Measurements from ENCODE around the gene ATXN7L1. TPM values are rescaled to one million over a fixed set of nuclear protein-coding genes. Genes with fewer than 3 reads are reported as not detected.
"Not testable (repeated sequence)": the region's sequence is repeated elsewhere in the genome, so short reads cannot be mapped to it uniquely, and the experiment has no call there.

The ATXN7L1 gene
- polyA plus RNA-seq, 4 donors: 9.7 to 50.8 (median 26.7) TPM

DNA sequence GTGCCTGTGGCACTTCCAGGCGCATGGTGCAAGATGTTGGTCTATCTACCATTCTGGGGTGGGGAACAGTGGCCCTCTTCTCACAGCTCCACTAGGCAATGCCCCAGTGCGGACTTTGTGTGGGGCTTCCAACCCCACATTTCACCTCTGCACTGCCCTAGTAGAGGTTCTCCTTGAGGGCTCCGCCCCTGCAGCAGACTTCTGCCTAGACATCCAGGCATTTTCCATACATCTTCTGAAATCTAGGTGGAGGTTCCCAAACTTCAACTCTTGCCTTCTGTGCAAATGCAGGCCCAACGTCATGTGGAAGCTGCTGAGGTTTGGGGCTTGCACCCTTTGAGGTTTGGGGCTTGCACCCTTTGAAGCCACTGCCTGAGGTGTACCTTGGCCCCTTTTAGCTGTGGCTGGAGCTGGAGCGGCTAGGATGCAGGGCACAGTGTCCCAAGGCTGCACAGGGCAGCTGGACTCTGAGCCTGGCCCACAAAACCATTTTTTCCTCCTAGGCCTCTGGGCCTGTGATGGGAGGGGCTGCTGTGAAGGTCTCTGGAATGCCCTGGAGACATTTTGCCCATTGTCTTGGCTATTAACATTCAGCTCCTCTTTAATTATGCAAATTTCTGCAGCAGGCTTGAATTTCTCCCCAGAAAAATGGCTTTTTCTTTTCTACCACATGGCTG is 164.5 kb downstream of the ATXN7L1 start:
- WGBS, 3 donors: 95 to 99% (median 96%) methylated on average over 5 of the region's 5 CpGs
- DNase-seq (no peak), FAIRE-seq (no peak)
- Histone ChIP-seq H3K27ac (ENCODE audit: low read depth in 1 of 3, low read length in 2 of 3) (no peak overlapping the region), H3K36me3 (ENCODE audit: control insufficient read depth in 3 of 3, insufficient read depth in 2 of 3, low read depth in 1 of 3, low read length in 3 of 3) (peaks cover 0 to 22% (median 2%) of the 10 kb centered on the region in 3 donors), H3K4me3 (ENCODE audit: low read depth in 1 of 3, low read length in 3 of 3) (no peak overlapping the region), H3K9me3 (ENCODE audit: control insufficient read depth in 2 of 2, insufficient read depth in 1 of 2, low read depth in 1 of 2, low read length in 1 of 2) (peaks cover 3 to 33% of the 10 kb centered on the region in 2 donors), H3K4me1 (ENCODE audit: control insufficient read depth in 3 of 3, insufficient read depth in 2 of 3, low read depth in 1 of 3, low read length in 2 of 3) (no peaks in the 10 kb centered on the region), H3K27me3 (ENCODE audit: control insufficient read depth in 3 of 3, insufficient read depth in 3 of 3, low read length in 3 of 3) (no peaks in the 10 kb centered on the region)

DNA sequence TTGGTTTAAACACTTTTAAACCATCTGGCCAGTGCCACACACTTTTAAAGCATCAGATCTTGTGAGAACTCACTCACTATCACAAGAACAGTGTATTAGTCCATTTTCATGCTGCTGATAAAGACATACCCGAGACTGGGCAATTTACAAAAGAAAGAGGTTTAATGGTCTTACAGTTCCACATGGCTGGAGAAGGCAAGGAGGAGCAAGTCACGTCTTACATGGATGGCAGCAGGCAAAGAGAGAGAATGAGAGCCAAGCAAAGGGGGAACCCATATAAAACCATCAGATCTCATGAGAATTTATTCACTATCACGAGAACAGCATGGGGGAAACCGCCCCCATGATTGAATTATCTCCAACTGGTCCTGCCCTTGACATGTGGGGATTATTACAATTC is 165.7 kb downstream of the ATXN7L1 start:
- FAIRE-seq; H3K4me3 ChIP-seq (ENCODE audit: low read depth in 1 of 3, low read length in 3 of 3); H3K4me1 ChIP-seq (ENCODE audit: control insufficient read depth in 3 of 3, insufficient read depth in 2 of 3, low read depth in 1 of 3, low read length in 2 of 3); H3K27ac ChIP-seq (ENCODE audit: low read depth in 1 of 3, low read length in 2 of 3); DNase-seq; H3K27me3 ChIP-seq (ENCODE audit: control insufficient read depth in 3 of 3, insufficient read depth in 3 of 3, low read length in 3 of 3): not testable (repeated sequence)
- peaks cover 0 to 22% (median 2%) of the 10 kb centered on the region in 3 donors for H3K36me3 ChIP-seq (ENCODE audit: control insufficient read depth in 3 of 3, insufficient read depth in 2 of 3, low read depth in 1 of 3, low read length in 3 of 3)
- WGBS, 3 donors: 94 to 98% (median 97%) methylated on average over 4 of the region's 4 CpGs
- H3K9me3 ChIP-seq (ENCODE audit: control insufficient read depth in 2 of 2, insufficient read depth in 1 of 2, low read depth in 1 of 2, low read length in 1 of 2): peaks cover 3 to 33% of the 10 kb centered on the region in 2 donors

DNA sequence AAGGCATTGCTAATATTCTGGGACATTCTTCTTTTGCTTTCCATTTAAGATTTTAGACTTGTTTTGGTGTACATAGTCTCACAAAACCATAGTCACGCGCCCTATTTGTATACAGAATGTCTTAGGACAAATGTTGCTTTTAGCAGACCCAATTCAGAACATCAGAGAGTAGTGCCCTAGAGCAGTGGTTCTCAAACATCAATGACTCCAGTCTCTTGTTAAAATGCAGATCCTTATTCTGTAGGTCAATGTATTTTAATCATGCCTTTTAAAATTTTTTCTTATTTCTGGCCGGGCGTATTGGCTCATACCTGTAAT is 167.7 kb downstream of the ATXN7L1 start:
- DNase-seq: no peak
- 98 to 100% (median 99%) methylated on average over 4 of the region's 4 CpGs for WGBS, 3 donors
- FAIRE-seq: no peak

DNA sequence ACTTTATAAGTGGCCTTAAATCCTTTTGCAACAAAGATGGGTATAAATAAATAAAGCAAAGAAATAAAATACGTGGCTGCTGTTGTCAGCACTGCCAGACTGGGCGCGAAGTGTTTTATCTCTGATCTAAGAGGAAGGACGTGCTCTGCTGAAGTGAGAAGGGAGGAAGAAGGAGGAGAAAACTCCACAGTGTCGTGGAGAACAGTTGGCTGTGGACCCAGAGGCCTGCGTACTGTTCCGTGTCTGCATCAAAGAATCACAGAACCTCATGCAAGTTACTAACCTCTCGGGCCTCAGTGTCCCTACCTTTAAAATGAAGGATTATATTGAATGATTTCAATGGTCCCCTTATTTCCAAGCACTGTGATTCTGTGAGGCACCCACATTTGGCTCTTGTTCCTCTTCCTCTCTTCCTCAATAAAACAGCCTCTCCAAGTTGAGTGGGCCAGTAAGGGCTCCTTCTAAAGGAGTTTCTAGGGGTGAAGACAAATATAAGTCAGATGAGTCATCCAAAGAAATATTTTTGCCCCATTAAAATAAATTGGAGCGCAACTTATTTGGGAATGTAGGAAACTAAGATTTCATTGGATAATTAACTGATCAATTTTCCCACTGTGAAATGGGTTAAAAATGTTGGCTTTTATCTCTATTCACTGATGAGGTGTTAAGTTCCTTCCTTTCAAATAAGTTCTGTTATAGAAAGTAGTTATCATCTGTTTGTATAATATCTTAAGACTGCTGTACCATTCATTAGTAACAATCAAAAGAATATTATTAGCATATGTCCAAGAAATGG is 168.2 kb downstream of the ATXN7L1 start:
- Histone ChIP-seq H3K4me3 (ENCODE audit: low read depth in 1 of 3, low read length in 3 of 3) (no peak overlapping the region), H3K4me1 (ENCODE audit: control insufficient read depth in 3 of 3, insufficient read depth in 2 of 3, low read depth in 1 of 3, low read length in 2 of 3) (no peaks in the 10 kb centered on the region), H3K27me3 (ENCODE audit: control insufficient read depth in 3 of 3, insufficient read depth in 3 of 3, low read length in 3 of 3) (no peaks in the 10 kb centered on the region), H3K27ac (ENCODE audit: low read depth in 1 of 3, low read length in 2 of 3) (no peak overlapping the region), H3K9me3 (ENCODE audit: control insufficient read depth in 2 of 2, insufficient read depth in 1 of 2, low read depth in 1 of 2, low read length in 1 of 2) (peaks cover 3 to 24% of the 10 kb centered on the region in 2 donors), H3K36me3 (ENCODE audit: control insufficient read depth in 3 of 3, insufficient read depth in 2 of 3, low read depth in 1 of 3, low read length in 3 of 3) (peaks cover 0 to 16% (median 2%) of the 10 kb centered on the region in 3 donors)
- FAIRE-seq (no peak), DNase-seq (no peak)
- WGBS, 3 donors: 48 to 84% (median 79%) methylated on average over 9 of the region's 9 CpGs

More for the DNA sequence above, 167.7 kb downstream of the ATXN7L1 start:
- no peak overlapping the region for H3K4me3 ChIP-seq (ENCODE audit: low read depth in 1 of 3, low read length in 3 of 3)
- H3K9me3 ChIP-seq (ENCODE audit: control insufficient read depth in 2 of 2, insufficient read depth in 1 of 2, low read depth in 1 of 2, low read length in 1 of 2): peaks cover 3 to 30% of the 10 kb centered on the region in 2 donors
- H3K27ac ChIP-seq (ENCODE audit: low read depth in 1 of 3, low read length in 2 of 3): no peak overlapping the region
- H3K27me3 ChIP-seq (ENCODE audit: control insufficient read depth in 3 of 3, insufficient read depth in 3 of 3, low read length in 3 of 3): no peaks in the 10 kb centered on the region
- H3K4me1 ChIP-seq (ENCODE audit: control insufficient read depth in 3 of 3, insufficient read depth in 2 of 3, low read depth in 1 of 3, low read length in 2 of 3): no peaks in the 10 kb centered on the region
- peaks cover 0 to 22% (median 2%) of the 10 kb centered on the region in 3 donors for H3K36me3 ChIP-seq (ENCODE audit: control insufficient read depth in 3 of 3, insufficient read depth in 2 of 3, low read depth in 1 of 3, low read length in 3 of 3)

DNA sequence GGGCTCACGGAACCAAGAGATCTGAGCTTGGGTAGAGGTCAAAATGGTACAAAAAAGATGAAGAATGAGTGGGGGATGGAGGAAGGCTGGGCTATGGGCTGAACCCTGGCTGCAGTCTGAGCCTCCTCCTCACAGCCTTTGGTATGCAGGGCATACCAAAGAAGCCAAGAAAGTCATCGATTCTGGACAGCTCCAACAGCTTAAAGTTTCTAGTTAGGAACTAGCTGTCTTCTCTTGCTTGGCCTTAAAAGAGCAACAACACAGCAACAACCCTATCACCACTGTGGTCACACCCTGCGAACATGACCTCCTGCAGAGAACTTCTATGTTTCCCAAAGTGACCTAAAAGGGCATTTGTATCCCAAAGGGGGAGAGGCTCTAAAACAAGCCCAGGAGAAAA is 169.0 kb downstream of the ATXN7L1 start:
- no peaks in the 10 kb centered on the region for H3K27me3 ChIP-seq (ENCODE audit: control insufficient read depth in 3 of 3, insufficient read depth in 3 of 3, low read length in 3 of 3)
- no peaks in the 10 kb centered on the region for H3K4me1 ChIP-seq (ENCODE audit: control insufficient read depth in 3 of 3, insufficient read depth in 2 of 3, low read depth in 1 of 3, low read length in 2 of 3)
- no peak overlapping the region for H3K27ac ChIP-seq (ENCODE audit: low read depth in 1 of 3, low read length in 2 of 3)
- FAIRE-seq (no peak), DNase-seq (no peak)
- 87 to 95% (median 95%) methylated on average over 3 of the region's 3 CpGs for WGBS, 3 donors
- H3K4me3 ChIP-seq (ENCODE audit: low read depth in 1 of 3, low read length in 3 of 3): no peak overlapping the region
- H3K36me3 ChIP-seq (ENCODE audit: control insufficient read depth in 3 of 3, insufficient read depth in 2 of 3, low read depth in 1 of 3, low read length in 3 of 3): peaks cover 0 to 14% (median 2%) of the 10 kb centered on the region in 3 donors
- peaks cover 3 to 17% of the 10 kb centered on the region in 2 donors for H3K9me3 ChIP-seq (ENCODE audit: control insufficient read depth in 2 of 2, insufficient read depth in 1 of 2, low read depth in 1 of 2, low read length in 1 of 2)

DNA sequence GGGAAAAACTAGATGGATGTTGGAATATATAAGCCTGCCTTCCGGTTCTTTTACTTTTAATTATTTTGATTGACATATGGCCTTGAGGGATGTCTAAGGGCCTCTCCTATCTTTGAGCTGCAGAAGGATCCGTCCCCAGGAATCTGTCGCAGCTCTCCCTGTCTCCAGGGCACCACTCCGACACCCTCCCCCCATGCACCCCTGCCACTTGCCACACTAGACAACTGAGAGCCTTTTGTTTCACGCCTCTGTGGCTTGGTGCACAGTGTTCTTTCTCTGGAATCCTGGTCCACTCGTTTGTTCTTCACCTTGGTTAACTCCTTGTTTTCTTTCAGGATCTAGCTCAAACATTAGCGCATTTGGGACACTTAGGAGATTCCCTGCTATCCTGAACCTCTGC is 171.0 kb downstream of the ATXN7L1 start:
- Histone ChIP-seq H3K4me1 (ENCODE audit: control insufficient read depth in 3 of 3, insufficient read depth in 2 of 3, low read depth in 1 of 3, low read length in 2 of 3) (no peaks in the 10 kb centered on the region), H3K27me3 (ENCODE audit: control insufficient read depth in 3 of 3, insufficient read depth in 3 of 3, low read length in 3 of 3) (no peaks in the 10 kb centered on the region), H3K4me3 (ENCODE audit: low read depth in 1 of 3, low read length in 3 of 3) (no peak overlapping the region), H3K27ac (ENCODE audit: low read depth in 1 of 3, low read length in 2 of 3) (no peak overlapping the region), H3K9me3 (ENCODE audit: control insufficient read depth in 2 of 2, insufficient read depth in 1 of 2, low read depth in 1 of 2, low read length in 1 of 2) (no peaks in the 10 kb centered on the region), H3K36me3 (ENCODE audit: control insufficient read depth in 3 of 3, insufficient read depth in 2 of 3, low read depth in 1 of 3, low read length in 3 of 3) (peaks cover 0 to 7% (median 2%) of the 10 kb centered on the region in 3 donors)
- 79 to 94% (median 91%) methylated on average over 7 of the region's 7 CpGs for WGBS, 3 donors
- DNase-seq (no peak), FAIRE-seq (no peak)

DNA sequence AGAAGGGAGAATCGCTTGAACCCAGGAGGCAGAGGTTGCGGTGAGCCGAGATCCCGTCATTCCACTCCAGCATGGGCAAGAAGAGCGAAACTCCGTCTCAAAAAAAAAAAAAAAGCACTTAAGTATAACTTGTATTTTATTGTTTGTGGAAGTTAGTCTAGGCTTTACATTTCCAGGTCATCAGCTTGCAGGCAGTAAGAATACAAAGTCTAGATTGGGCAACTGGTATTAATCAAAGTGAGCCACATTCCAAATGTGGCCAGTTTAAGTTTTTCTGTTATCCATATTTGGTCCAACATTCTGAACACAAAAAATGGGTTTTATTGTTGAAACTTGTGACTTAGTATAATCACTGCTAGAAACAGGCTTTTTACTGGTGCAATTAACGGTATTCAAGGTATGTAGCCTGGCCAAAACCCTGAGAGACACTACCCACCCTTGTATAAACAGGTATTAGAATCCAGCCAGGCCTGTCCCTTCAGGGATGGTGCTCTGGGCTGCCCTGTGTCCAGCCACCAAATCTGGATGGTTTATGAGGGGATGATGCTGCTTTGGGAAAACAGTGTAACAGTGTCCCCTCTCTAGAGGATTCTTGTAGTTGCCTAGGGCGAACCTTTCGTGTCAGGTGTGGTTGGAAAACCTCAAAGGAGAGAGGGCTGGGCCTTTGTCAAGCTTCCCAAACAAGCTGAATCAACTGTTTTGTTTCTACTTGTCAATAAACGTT is 173.0 kb downstream of the ATXN7L1 start:
- Histone ChIP-seq H3K4me1 (ENCODE audit: control insufficient read depth in 3 of 3, insufficient read depth in 2 of 3, low read depth in 1 of 3, low read length in 2 of 3) (no peaks in the 10 kb centered on the region), H3K9me3 (ENCODE audit: control insufficient read depth in 2 of 2, insufficient read depth in 1 of 2, low read depth in 1 of 2, low read length in 1 of 2) (peaks cover 0 to 1% of the 10 kb centered on the region in 2 donors), H3K4me3 (ENCODE audit: low read depth in 1 of 3, low read length in 3 of 3) (no peak overlapping the region), H3K27ac (ENCODE audit: low read depth in 1 of 3, low read length in 2 of 3) (no peak overlapping the region), H3K27me3 (ENCODE audit: control insufficient read depth in 3 of 3, insufficient read depth in 3 of 3, low read length in 3 of 3) (no peaks in the 10 kb centered on the region), H3K36me3 (ENCODE audit: control insufficient read depth in 3 of 3, insufficient read depth in 2 of 3, low read depth in 1 of 3, low read length in 3 of 3) (peaks cover 0 to 7% (median 2%) of the 10 kb centered on the region in 3 donors)
- DNase-seq (no peak), FAIRE-seq (no peak)
- WGBS, 3 donors: 92 to 96% (median 93%) methylated on average over 10 of the region's 10 CpGs

DNA sequence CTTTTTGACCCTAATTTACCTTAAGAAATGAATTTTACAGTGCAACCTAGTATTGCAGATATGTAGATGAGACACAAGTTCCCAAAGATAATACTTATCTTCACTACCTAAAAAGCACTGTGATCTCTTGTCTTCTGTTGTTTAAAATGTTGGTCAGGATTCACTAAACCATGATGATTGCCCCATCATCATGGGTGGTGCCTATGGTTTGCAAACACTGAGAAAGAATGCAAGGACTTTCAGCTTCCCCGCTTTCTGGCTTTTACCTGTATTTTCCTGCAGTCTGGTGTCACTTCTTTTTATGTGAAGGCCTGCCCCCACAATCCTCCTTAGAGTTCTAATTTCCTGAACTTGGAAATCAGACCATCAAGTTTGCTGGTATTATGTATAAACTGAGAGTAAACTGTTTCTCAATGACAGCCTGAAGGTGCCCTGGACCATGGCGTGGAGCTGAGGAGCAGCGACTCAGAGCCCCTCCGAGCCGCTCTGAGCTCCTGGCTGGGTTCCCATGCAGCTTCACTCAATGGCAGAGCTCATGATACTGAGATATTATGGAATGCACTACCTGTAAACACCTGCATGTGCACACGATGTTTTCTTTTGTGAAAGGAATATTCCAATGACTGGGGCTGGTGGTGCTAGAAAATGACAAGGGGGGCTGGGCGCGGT is 176.7 kb downstream of the ATXN7L1 start:
- H3K4me1 ChIP-seq (ENCODE audit: control insufficient read depth in 3 of 3, insufficient read depth in 2 of 3, low read depth in 1 of 3, low read length in 2 of 3): no peaks in the 10 kb centered on the region
- DNase-seq: no peak
- peaks cover 0 to 10% (median 0%) of the 10 kb centered on the region in 3 donors for H3K36me3 ChIP-seq (ENCODE audit: control insufficient read depth in 3 of 3, insufficient read depth in 2 of 3, low read depth in 1 of 3, low read length in 3 of 3)
- no peak overlapping the region for H3K4me3 ChIP-seq (ENCODE audit: low read depth in 1 of 3, low read length in 3 of 3)
- peaks cover 0 to 17% of the 10 kb centered on the region in 2 donors for H3K9me3 ChIP-seq (ENCODE audit: control insufficient read depth in 2 of 2, insufficient read depth in 1 of 2, low read depth in 1 of 2, low read length in 1 of 2)
- no peak overlapping the region for H3K27ac ChIP-seq (ENCODE audit: low read depth in 1 of 3, low read length in 2 of 3)
- 93 to 98% (median 97%) methylated on average over 8 of the region's 8 CpGs for WGBS, 3 donors
- no peaks in the 10 kb centered on the region for H3K27me3 ChIP-seq (ENCODE audit: control insufficient read depth in 3 of 3, insufficient read depth in 3 of 3, low read length in 3 of 3)
- FAIRE-seq: no peak
